GM19324 (cell line): Measurements from ENCODE around the gene NOS2.
"Not testable (repeated sequence)": the region's sequence is repeated elsewhere in the genome, so short reads cannot be mapped to it uniquely, and the experiment has no call there.

ENCODE experiments used
- ATAC-seq: cut with Tn5 transposase; IDR thresholded peaks from one replicate; pipeline ENCODE4 v1.9.1; 2021; ENCODE audit warnings: mild to moderate bottlenecking, moderate library complexity; ENCODE audit not compliant: unreplicated experiment, low FRiP score

NOS2 gene

DNA sequence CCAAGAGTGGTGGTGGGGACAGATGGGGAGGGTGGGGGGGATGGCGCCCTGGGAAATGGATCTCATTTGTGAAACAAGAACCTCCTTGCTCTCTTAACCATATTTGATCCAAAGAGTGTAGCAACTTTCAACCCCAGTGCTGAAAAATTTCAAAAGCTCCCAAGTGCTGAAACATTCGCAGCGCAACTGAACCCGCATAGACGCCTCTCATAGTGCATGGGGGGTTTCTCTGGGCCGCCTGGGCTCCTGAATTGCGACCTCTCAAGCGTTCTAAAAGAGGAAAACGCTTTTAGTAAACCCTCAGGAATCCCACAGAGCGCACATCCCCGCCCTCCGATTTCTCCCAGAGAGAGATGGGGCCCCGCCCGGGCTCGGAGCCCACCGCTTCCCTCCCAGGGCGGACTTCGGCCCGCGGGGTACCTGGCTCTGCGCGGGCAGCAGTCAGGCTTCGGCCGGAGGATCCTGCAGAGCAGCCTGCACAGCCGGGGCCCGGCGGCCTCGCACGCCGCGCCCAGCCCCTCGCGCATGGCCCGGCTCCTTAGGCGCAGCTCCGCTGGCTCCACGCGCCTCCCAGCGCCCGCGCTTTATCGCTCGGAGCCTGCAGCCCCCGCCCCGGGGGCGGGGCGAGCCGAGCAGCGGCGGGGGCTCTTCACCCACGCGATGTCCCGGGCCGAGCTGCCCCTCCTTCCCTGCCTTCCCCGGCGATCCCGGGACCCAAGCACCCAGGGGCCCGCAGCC lies 7.0 kb downstream of the NOS2 start:
- ATAC-seq: no peak

- ATAC-seq: no peak
Measured at GRCh38 chr17:27792095-27792494, 8.2 kb downstream of the NOS2 start.

DNA sequence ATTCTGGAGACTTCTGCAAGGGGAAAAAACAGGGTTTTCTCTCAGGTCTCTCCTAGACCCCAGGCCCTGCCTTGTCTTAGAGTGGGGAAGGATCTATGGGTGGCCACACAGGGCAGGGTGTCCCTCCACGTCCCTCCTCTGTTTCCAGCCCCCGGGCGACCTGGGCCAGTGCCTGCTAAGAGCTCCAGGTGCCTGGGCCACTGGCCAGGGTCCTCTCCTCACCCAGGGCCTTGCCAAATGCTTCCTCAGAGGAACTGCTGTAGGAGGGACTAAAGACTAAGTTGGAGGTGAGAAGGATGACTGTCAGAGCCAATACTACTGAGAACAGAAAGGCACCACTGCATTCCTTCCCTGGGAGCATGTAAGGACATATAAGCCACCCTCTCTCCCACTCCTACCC lies 11.4 kb downstream of the NOS2 start:
- ATAC-seq: no peak

GRCh38 chr17:27783440-27784350 lies 16.6 kb downstream of the NOS2 start:
- ATAC-seq: no peak

DNA sequence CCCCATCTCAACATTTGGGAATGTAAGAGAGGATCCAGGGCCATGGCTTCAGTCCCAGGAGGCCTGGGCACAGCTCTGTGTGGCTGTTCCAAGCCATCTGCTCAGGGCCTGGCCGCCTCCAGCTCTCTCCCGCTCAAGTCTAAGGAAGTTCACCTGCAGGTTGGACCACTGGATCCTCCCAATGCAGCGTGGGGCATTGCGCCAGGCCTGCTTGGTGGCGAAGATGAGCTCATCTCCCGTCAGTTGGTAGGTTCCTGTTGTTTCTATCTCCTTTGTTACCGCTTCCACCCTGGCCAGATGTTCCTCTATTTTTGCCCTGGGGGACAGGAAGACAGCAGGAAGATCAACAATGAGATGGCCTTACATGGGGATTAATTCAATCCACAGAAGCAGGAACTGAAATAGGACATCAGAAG lies 17.5 kb downstream of the NOS2 start:
- ATAC-seq: no peak

DNA sequence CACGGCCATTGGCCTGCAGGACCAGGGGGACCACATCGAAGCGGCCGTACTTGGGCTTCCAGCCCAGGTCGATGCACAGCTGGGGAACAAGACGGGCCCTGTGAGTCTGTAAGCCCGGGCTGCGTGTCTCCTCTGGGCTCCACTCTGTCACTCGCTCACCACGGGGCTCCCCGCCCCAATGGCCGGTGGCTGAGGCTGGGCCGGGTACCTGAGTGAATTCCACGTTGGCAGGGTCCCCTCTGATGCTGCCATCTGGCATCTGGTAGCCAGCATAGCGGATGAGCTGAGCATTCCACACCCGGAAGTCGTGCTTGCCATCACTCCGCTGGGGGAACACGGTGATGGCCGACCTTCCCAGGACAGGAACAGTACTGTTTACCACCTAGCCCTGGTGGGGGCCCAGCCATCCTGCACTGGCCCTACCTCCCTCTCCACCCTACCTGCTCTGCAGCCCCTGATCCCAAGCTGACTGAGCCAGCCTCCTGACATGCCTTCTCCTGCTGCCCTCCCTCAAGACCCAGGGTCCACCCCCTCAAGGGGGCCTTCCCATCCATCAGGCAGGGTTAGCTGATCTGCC lies 19.4 kb downstream of the NOS2 start:
- no peak for ATAC-seq

DNA sequence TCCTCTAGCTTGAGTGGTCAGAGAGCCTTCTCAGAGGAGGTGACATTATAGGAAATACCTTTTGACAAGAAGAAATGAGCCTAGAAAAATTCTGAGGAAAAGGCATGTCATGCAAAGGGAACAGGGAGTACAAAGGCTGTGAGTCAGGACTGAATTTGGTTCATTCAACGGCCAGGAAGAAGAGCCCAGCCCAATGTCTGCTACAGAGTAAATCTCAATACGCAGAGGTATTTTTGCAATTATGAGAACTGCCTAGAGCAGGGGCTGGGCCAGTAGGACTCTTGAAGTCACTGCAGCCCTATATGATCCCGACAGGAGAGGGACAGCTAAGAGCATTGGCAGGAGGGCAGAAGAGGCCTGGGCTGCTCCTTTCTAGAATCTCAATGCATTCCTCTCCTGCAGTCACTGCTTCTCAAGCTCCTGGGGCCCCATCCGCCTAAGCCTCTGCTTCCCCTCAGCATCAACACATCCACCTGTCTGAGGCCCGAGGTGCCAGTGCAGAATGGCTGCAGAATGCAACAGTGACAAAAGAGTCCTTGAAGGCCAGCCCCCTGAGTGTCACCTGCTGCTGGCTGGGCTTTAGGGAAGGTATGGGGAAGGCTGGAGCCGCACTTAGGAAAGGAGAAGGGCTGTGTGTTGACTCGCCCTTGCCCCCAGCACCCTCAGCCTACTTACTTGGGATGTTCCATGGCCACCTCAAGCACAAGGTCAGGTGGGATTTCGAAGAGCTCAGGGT lies 20.1 kb downstream of the NOS2 start:
- ATAC-seq: no peak

- ATAC-seq: no peak
Measured at GRCh38 chr17:27778183-27778582, 22.1 kb downstream of the NOS2 start.

- ATAC-seq: no peak
Measured at GRCh38 chr17:27776882-27777624, 23.3 kb downstream of the NOS2 start.

DNA sequence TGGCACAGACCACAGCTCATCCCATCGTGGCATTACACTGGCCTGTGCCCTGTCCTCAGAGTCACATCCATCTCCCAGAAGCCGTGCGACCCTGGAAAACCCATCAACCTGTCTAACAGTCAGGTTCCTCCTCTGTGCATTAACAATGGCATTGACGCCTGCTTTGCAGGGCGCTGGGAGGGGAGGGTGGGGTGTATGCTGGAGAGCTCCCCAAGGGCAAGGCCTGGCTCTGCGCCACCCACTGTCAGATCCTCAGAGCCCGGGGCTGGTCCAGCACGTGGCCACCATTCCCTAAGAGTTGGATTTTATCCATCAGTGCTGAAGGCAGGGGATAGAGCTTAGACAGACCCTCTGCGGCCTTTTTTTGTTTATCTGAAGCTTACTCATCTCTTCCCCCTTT lies 28.7 kb downstream of the NOS2 start:
- no peak for ATAC-seq

GRCh38 chr17:27770877-27771276 lies 29.5 kb downstream of the NOS2 start:
- no peak for ATAC-seq

- ATAC-seq: no peak
Measured at GRCh38 chr17:27768858-27769410, 31.4 kb downstream of the NOS2 start.

GRCh38 chr17:27766438-27766837 lies 33.9 kb downstream of the NOS2 start:
- ATAC-seq: no peak

- ATAC-seq: no peak
Measured at GRCh38 chr17:27765353-27765752, 35.0 kb downstream of the NOS2 start.

DNA sequence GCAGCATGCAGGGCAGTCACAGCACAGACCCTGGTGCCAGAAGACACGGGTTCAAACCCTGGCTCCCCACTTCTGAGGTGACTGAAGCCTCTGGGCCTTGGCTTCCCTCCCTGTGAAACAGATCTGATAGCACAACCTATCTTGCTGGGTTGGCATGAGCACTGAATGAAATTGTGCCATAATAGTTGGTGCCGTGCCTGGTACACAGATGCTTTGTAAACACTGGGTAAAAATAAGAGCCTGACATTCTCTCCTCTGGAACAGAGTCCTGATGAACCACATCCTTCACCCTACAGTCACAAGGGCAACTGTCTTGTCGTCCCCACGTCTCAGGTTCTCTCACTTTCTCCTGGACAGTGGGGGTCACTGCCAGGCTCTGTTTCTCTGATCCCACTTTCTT lies 35.7 kb downstream of the NOS2 start:
- no peak for ATAC-seq

- ATAC-seq: no peak
Measured at GRCh38 chr17:27762527-27763305, 37.6 kb downstream of the NOS2 start.

DNA sequence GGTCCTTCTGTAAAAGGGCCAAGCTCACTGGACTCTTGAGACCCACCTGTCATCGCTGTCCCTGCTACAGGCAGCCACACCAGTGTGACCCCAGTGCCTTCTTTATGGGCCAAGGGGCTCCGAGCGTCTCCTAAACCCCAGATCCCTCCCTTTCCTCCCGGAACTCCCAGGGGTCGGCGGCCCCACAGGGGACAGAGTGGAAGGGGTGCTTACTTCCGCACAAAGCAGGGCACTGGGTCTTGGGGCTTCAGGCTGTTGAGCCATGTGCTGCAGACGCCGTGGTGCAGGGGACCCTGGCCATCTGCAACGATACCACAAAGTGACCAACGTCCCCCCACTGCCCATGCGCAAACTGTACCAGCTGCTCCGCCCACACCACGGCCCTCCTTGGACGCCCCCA lies 39.4 kb downstream of the NOS2 start:
- not testable (repeated sequence) for ATAC-seq

GRCh38 chr17:27760069-27760885 lies 40.1 kb downstream of the NOS2 start:
- no peak for ATAC-seq
